AG09319 (cell line): ENCODE results near the gene BZW1.

Source experiments
- DNase-seq: peaks from one replicate; pipeline ENCODE4 v3.0.0-alpha.2; 2010; ENCODE audit warnings: low read depth; ENCODE audit errors: extremely low read depth
- TF ChIP-seq, protein P1 (sequence below): IDR thresholded peaks from 2 replicates; pipeline ENCODE4 v1.5.1; 2011; ENCODE audit warnings: low read depth, mild to moderate bottlenecking, inconsistent platforms, low read length, moderate library complexity

The BZW1 gene

DNA sequence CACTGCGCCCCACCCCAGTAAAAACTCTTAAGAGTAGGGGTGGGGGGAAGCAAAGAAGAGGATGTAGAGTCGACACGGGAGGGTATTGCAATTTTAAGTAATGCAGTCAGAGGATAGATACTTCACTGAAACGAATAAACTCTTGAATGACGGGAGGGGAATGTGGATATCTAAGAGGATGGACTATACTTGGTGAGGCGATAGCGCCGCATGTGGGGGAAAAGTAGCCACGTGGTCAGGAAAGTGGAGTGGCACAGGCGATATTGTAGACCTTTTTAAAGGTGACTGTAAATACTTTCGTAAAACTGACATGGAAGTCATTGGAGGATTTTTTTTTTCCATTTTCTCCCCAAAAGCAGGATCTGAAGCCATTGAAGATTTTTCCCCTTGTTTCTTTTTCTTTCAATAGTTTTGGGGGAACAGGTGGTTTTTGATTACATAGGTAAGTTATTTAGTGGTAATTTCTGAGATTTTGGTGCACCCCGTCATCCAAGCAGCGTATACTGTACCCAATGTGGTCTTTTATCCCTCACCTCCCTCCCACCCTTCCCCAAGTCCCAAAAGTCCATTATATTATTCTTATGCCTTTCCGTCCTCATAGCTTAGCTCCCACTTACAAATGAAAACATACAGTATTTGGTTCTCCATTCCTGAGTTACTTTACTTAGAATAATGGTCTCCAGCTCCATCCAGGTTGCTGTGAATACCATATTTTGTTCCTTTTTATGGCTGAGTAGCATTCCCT is 39.0 kb downstream of the BZW1 start:
- TF ChIP-seq, protein P1, sequence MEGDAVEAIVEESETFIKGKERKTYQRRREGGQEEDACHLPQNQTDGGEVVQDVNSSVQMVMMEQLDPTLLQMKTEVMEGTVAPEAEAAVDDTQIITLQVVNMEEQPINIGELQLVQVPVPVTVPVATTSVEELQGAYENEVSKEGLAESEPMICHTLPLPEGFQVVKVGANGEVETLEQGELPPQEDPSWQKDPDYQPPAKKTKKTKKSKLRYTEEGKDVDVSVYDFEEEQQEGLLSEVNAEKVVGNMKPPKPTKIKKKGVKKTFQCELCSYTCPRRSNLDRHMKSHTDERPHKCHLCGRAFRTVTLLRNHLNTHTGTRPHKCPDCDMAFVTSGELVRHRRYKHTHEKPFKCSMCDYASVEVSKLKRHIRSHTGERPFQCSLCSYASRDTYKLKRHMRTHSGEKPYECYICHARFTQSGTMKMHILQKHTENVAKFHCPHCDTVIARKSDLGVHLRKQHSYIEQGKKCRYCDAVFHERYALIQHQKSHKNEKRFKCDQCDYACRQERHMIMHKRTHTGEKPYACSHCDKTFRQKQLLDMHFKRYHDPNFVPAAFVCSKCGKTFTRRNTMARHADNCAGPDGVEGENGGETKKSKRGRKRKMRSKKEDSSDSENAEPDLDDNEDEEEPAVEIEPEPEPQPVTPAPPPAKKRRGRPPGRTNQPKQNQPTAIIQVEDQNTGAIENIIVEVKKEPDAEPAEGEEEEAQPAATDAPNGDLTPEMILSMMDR: no peak
- no peak for DNase-seq

DNA sequence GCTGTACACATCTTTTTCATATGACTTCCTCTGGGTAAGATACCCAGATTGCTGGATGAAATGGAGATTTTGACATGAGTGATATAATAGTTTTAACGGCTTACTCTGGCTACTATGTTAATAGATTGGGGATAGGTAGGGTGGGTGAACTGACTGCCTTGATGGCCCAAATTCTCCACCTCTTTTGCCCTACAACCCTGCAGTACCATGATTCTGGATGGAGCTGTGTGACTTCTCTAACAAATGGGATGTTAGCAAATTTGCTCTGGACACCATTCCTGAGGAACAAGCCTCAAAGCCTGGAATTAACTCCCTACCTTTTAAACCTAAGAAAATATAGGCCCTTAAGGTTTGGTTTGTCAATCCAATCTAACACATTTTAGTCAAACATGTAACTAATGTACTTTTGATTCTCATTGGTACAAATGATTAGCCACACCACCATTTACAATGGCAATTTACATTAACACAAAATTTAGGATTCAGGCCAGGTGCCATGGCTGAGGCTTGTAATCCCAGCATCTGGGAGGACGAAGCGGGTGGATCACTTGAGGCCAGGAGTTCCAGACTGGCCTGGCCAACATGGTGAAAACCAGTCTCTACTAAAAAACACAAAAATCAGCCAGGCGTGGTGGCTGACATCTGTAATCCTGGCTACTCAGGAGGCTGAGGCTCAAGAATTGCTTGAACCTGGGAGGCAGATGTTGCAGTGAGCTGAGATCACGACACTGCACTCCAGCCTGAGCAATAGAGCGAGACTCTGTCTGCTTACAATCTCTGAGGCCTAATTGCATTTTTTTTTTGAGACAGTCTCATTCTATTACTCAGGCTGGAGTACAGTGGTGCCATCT is 39.9 kb downstream of the BZW1 start:
- TF ChIP-seq, protein P1: no peak
- DNase-seq: no peak

DNA sequence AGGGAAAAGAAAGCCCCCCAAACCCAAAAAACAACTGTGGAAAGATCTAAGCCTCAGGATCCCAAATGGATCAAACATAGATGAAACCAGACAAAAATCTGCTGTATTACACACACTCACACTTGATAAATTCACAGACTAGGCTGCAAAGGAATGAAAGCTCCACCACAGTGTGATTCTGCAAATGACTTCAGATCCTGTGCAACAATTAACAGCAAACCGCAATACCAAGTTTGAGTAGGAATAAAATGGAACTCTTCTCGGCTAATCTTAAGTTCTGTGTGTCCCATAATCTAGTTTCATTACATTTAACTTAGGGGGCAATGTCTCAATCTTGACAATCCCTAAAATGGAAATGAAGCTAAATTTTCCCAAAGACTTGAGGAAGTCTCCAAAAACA is 40.9 kb downstream of the BZW1 start:
- TF ChIP-seq, protein P1: no peak
- no peak for DNase-seq

DNA sequence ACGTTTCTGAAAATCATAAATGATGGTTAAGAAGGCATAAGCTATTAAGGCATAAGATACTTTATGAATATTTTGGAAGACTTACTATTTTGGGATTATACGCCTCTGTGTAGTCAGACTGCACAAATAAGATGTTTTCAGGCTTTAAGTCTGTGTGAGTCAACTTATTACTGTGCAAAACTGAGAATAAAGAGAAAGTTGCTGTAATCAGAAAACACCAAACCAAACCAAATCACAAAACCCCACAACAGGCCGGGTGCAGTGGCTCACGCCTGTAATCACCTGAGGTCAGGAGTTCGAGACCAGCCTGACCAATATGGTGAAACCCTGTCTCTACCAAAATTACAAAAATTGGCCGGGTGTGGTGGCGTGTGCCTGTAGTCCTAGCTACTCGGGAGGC is 45.1 kb downstream of the BZW1 start:
- TF ChIP-seq, protein P1: no peak

DNA sequence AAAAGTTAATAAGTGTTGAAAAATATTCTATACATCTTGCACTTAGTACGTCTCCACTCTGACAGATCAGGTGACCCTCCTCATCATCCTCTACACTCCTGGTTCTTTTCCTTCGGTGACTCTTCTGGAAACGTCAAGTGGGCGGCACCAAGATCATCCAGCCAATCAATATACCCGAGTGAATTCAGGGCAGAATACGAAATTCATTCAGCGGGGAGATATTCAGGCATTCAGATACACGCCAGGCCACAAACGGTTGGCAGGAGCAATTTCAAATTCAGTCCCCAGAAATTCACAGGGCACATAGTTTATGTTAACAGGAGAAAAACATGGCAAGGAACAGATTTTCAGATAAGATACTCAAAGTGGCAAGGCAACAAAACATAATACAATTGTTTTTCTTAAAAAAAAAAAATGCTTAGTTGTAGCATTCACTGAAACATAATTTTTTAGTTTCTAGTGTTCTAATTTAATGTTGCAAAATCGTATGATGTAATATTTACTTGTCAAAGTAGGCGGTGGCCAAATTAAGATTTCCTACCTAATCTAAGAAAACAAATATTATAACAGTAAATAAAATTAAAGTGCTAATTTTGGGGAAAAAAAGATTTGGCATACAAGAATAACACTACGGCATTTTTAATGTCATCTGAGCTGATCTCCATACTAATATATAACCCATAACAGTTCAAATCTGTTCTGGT is 48.5 kb downstream of the BZW1 start:
- TF ChIP-seq, protein P1: no peak
- DNase-seq: no peak

More for the DNA sequence above, 45.1 kb downstream of the BZW1 start:
- DNase-seq: no peak

DNA sequence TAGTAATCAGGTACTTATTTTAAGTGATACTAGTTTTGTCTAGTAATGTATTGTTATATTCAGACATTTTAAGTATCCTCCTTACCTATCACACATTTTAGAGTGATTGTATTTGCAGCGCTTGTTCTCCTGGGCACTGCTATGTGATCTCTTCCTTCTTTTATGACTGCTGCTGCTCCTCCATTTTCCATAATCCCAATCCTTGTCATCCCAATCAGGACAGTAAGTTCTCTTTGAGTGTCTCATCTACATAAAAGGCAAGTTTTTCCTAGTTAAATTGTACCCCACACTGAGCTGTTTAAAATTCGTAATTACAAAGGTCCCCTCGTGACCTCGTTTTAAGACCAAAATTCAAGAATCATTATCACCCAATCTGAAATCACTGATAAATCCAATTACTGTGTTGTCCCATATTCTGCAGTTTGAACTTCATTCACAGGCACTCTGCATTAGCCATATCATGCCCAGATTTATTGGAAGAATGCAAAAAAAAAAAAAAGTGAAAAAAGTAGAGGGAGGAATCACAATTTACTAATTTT is 50.0 kb downstream of the BZW1 start:
- DNase-seq: no peak
- TF ChIP-seq, protein P1: no peak
